GM12878 (cell line): ENCODE measurements around the gene DHX57. TPM values are rescaled to one million over a fixed set of nuclear protein-coding genes. Genes with fewer than 3 reads are reported as not detected.

ENCODE experiments used
- ATAC-seq: fragments of 200-7000 bp; cut with Tn5 transposase; 3 replicates; pipeline ENCODE4 v1.9.1; 2020; ENCODE audit warnings: mild to moderate bottlenecking, moderate library complexity
- BruUV-seq: library from RNA; stranded (reverse); fragments of 400-500 nt; replicated peaks from 2 replicates; lab custom pipeline; 2021; lab: Mats Ljungman, UMichigan
- CTCF ChIA-PET: fragments of 300-600 bp; sonication (Branson Sonifier 250); formaldehyde crosslinking; extraction: SDS; loops from one replicate; lab custom pipeline; 2021; ENCODE audit warnings: inconsistent platforms; lab: Yijun Ruan, JAX
- POLR2A ChIA-PET: fragments of 350-600 bp; formaldehyde crosslinking; extraction: SDS; loops from one replicate; lab custom pipeline; 2021; ENCODE audit warnings: inconsistent platforms; lab: Charles Lee
- RAD21 ChIA-PET: fragments of 300-600 bp; sonication (Branson Sonifier 250); formaldehyde crosslinking; loops from one replicate; lab custom pipeline; 2023; ENCODE audit warnings: antibody characterized with exemption; ENCODE audit not compliant: unreplicated experiment; lab: Charles Lee
- SMC1A ChIA-PET: fragments of 300-600 bp; sonication (Branson Sonifier 250); formaldehyde crosslinking; loops from one replicate; lab custom pipeline; 2023; ENCODE audit not compliant: unreplicated experiment, uncharacterized antibody; lab: Charles Lee
- DNase-seq: peaks from one replicate; pipeline ENCODE4 v3.0.0-alpha.2; 2011; ENCODE audit warnings: low read depth, low spot score
- FAIRE-seq: peaks from 3 replicates; lab custom pipeline; 2011; peaks lifted over from hg19 to GRCh38; lab: Jason Lieb, UNC
- H2AFZ ChIP-seq: 2 replicates; pipeline ENCODE4 v1.6.0; 2011; ENCODE audit warnings: low read depth, low read length, control low read depth; ENCODE audit not compliant: control insufficient read depth
- H3K27ac ChIP-seq: 2 replicates; pipeline ENCODE4 v1.5.1; 2011; ENCODE audit warnings: control low read depth; ENCODE audit not compliant: control insufficient read depth, insufficient read depth
- H3K27me3 ChIP-seq, 2 experiments: replicated peaks in 1 of 2; 2 replicates each; pipeline versions ENCODE4 v1.6.0 to v1.6.1; 2011; ENCODE audit warnings: low read length in 1 of 2; ENCODE audit not compliant: control insufficient read depth in 2 of 2, insufficient read depth in 2 of 2
- H3K36me3 ChIP-seq, 2 experiments: 2 replicates each; pipeline ENCODE4 v1.5.1; 2011; ENCODE audit warnings: low read length in 1 of 2; ENCODE audit not compliant: control insufficient read depth in 2 of 2, insufficient read depth in 2 of 2
- H3K4me1 ChIP-seq: 2 replicates; pipeline ENCODE4 v1.6.1; 2011; ENCODE audit warnings: mild to moderate bottlenecking, low read length, moderate library complexity, mixed read lengths; ENCODE audit not compliant: control insufficient read depth, insufficient read depth
- H3K4me2 ChIP-seq: 2 replicates; pipeline ENCODE4 v1.6.0; 2011; ENCODE audit warnings: control low read depth; ENCODE audit not compliant: control insufficient read depth, insufficient read depth
- H3K4me3 ChIP-seq: fragments of 200-600 bp; sonication (generic); 2 replicates; pipeline ENCODE4 v1.5.1; 2016
- H3K79me2 ChIP-seq: 2 replicates; pipeline ENCODE4 v1.6.0; 2011; ENCODE audit warnings: low read length; ENCODE audit not compliant: control insufficient read depth, insufficient read depth
- H3K9ac ChIP-seq: 2 replicates; pipeline ENCODE4 v1.8.0; 2011; ENCODE audit warnings: low read length, control low read depth, mixed read lengths; ENCODE audit not compliant: control insufficient read depth, insufficient read depth
- H3K9me3 ChIP-seq: replicated peaks from 3 replicates; pipeline ENCODE4 v1.5.1; 2011; ENCODE audit warnings: mild to moderate bottlenecking, low read length; ENCODE audit not compliant: control insufficient read depth, insufficient read depth
- H4K20me1 ChIP-seq: 2 replicates; pipeline ENCODE4 v1.6.0; 2011; ENCODE audit not compliant: control insufficient read depth, insufficient read depth
- CREB1 ChIP-seq: IDR thresholded peaks from 2 replicates; pipeline ENCODE4 v1.6.1; 2012; ENCODE audit warnings: low read depth, mild to moderate bottlenecking, inconsistent platforms
- FOXM1 ChIP-seq: IDR thresholded peaks from 2 replicates; pipeline ENCODE4 v1.6.1; 2012; ENCODE audit warnings: low read depth, mild to moderate bottlenecking, inconsistent platforms, low read length, moderate library complexity
- IKZF2 ChIP-seq, 2 experiments: fragments of 450-650 bp; IDR thresholded peaks; 2 replicates each; pipeline ENCODE4 v1.6.1; 2017; ENCODE audit warnings: mild to moderate bottlenecking in 2 of 2, moderate library complexity in 2 of 2
- JUNB ChIP-seq: IDR thresholded peaks from 2 replicates; pipeline ENCODE4 v1.6.1; 2016; ENCODE audit warnings: antibody characterized with exemption, mild to moderate bottlenecking
- RUNX3 ChIP-seq: IDR thresholded peaks from 2 replicates; pipeline ENCODE4 v1.6.1; 2012; ENCODE audit warnings: low read length, inconsistent platforms
- SPI1 ChIP-seq: IDR thresholded peaks from 2 replicates; pipeline ENCODE4 v1.6.1; 2011; ENCODE audit warnings: low read depth, mild to moderate bottlenecking, low read length, moderate library complexity, borderline replicate concordance; ENCODE audit not compliant: insufficient read depth
- TAF1 ChIP-seq: IDR thresholded peaks from 2 replicates; pipeline ENCODE4 v1.6.1; 2011; ENCODE audit warnings: mild to moderate bottlenecking, low read depth, low read length, borderline replicate concordance
- WGBS: methylation state at CpG from one replicate; pipeline ENCODE4 v1.1.6; 2016; ENCODE audit warnings: low lambda C conversion rate; ENCODE audit not compliant: insufficient replicate concordance, insufficient coverage; ENCODE audit errors: missing lambda C conversion rate; 5-methylcytosine and 5-hydroxymethylcytosine counted together
- in situ Hi-C: fragments of 300-500 bp; cut with MboI; formaldehyde crosslinking; loops from 9 replicates; pipeline ENCODE4 v1.14.3; 2018; ENCODE audit warnings: mixed read lengths
- intact Hi-C: fragments of 100-400 bp; cut with micrococcal nuclease; formaldehyde crosslinking; loops from one replicate; pipeline ENCODE4 v1.14.2; 2022; ENCODE audit not compliant: unreplicated experiment
- polyA plus RNA-seq, 11 experiments: library from polyadenylated mRNA; depleted of rRNA in 4 of 11; unstranded in 6 of 11; stranded (reverse) in 5 of 11; fragments of >200 nt; fragmentation: Nextera tagmentation in 4 of 11; fragmentation: Illumina TruSeq in 1 of 11; extraction: Ambion mirVana in 4 of 11; extraction: Trizol in 1 of 11; gene quantifications; 1 replicate in 1 of 11; 2 replicates in 10 of 11; pipeline versions ENCODE4 v1.2.1 to v1.2.3, GENCODE V29; 2011 to 2016; ENCODE audit warnings: inconsistent platforms in 2 of 11, missing spikeins in 2 of 11, low read depth in 1 of 11
- total RNA-seq, 4 experiments: library from RNA; depleted of rRNA in 3 of 4; stranded (reverse); fragments of >200 nt in 3 of 4; fragmentation: Illumina TruSeq in 1 of 4; extraction: Trizol in 1 of 4; gene quantifications; 2 replicates each; pipeline versions ENCODE4 v1.2.1 to v1.2.3, GENCODE V29; 2013 to 2021
- TF ChIP-seq, protein P1 (sequence below): fragments of 450-650 bp; IDR thresholded peaks from 2 replicates; pipeline ENCODE4 v1.6.1; 2018; ENCODE audit warnings: borderline replicate concordance, mild to moderate bottlenecking; ENCODE audit not compliant: partially characterized antibody
- TF ChIP-seq, protein P2 (sequence below): fragments of 450-650 bp; IDR thresholded peaks from 2 replicates; pipeline ENCODE4 v1.6.1; 2017; ENCODE audit warnings: mild to moderate bottlenecking, low read depth, inconsistent platforms; ENCODE audit not compliant: poor library complexity, severe bottlenecking
- TF ChIP-seq, protein P3 (sequence below): IDR thresholded peaks from 2 replicates; pipeline ENCODE4 v1.6.1; 2011; ENCODE audit warnings: mild to moderate bottlenecking, low read depth, low read length, moderate library complexity; ENCODE audit not compliant: insufficient replicate concordance

The DHX57 gene
- total and polyA plus RNA-seq, 10 of the 15 experiments (the other 5 are each of a cell fraction or from before 2014, with no cell fraction given) = 6.5 to 18.0 (median 15.8) TPM

DNA sequence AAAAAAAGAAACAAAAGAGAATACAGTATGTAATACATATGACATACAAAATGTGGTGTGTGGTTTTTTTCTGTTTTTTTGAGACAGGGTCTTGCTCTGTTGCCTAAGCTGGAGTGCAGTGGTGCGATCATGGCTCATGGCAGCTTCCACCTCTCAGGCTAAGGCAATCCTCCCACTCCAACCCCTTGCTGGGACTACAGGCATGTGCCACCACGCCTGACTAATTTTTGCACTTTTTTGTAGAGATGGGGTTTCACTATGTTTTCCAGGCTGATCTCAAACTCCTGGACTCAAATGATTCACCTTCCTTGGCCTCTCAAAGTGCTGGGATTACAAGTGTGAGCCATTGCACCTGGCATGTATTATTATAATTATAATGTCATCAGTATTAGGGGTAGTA is 38.9 kb downstream of the DHX57 start:
- FAIRE-seq (no peak), DNase-seq (no peak), ATAC-seq (peak; percentile 18; the same call in 2 of the 3 replicates)
- no TSS peak for BruUV-seq
- H2AFZ ChIP-seq = no peak overlapping the region
- H3K27me3 ChIP-seq = no peaks in the 10 kb centered on the region
- H3K4me2 ChIP-seq = no peak overlapping the region
- SMC1A ChIA-PET = interaction anchor here (4.1 kb wide), 1 partner anchor 254 kb away, joined by 23 read pairs; no protein-coding TSS in a partner anchor
- no peaks in the 10 kb centered on the region for H3K79me2 ChIP-seq
- POLR2A ChIA-PET = interaction anchor here (0.7 kb wide), 1 partner anchor 166 kb away, joined by 6 read pairs; no protein-coding TSS in a partner anchor
- WGBS = 74% methylated on average over 2 of the region's 2 CpGs
- H3K36me3 ChIP-seq = peaks cover 0 to 6% of the 10 kb centered on the region in 2 experiments; a peak in 1 of 4 replicates
- intact Hi-C loops = no loop called here
- H3K9ac ChIP-seq = no peak overlapping the region
- H3K27ac ChIP-seq = no peak overlapping the region
- TF ChIP-seq RUNX3 (peak; percentile 38), FOXM1 (no peak)
- H3K9me3 ChIP-seq = no peaks in the 10 kb centered on the region
- no peaks in the 10 kb centered on the region for H4K20me1 ChIP-seq
- peaks cover 15% of the 10 kb centered on the region for H3K4me1 ChIP-seq
- CTCF ChIA-PET = interaction anchor here (0.6 to 4.0 kb wide), 3 partner anchors 101 to 282 kb away, joined by 4 to 27 read pairs (median 6); no protein-coding TSS in a partner anchor
- in situ Hi-C loops = no loop called here
- RAD21 ChIA-PET = no interaction called here
- no peak overlapping the region for H3K4me3 ChIP-seq

DNA sequence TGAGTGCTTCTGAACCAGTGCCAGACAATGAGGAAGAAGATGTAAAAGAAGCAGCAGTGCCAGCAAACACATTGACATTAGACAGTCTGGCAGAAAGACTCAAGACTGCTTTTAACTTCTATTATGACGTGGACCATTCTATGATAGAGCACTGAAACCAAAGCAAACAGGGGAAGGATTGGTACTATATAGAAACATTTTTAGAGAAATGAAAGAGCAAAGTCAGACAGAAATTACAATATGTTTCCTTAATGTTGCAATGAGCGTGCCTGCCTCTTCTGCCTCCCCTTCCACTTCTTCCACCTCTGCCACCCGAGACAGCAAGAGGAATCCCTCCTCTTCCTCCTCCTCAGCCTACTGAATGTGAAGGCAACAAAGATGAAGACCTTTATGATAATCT is 39.7 kb downstream of the DHX57 start:
- intact Hi-C loops (loop anchor here (1.0 kb wide), 1 partner anchor 255 kb away; no protein-coding TSS in a partner anchor), in situ Hi-C loops (no loop called here)
- RAD21 ChIA-PET = interaction anchor here (1.0 kb wide), 1 partner anchor 92 kb away, joined by 3 read pairs; no protein-coding TSS in a partner anchor
- Histone ChIP-seq H4K20me1 (no peaks in the 10 kb centered on the region), H3K27ac (no peak overlapping the region), H3K27me3 (no peaks in the 10 kb centered on the region), H2AFZ (no peak overlapping the region), H3K9ac (no peak overlapping the region), H3K79me2 (no peaks in the 10 kb centered on the region), H3K4me1 (peaks cover 15% of the 10 kb centered on the region), H3K36me3 (peaks cover 0 to 3% of the 10 kb centered on the region in 2 experiments; a peak in 1 of 4 replicates), H3K9me3 (no peaks in the 10 kb centered on the region), H3K4me3 (no peak overlapping the region), H3K4me2 (no peak overlapping the region)
- no TSS peak for BruUV-seq
- DNase-seq (peak; percentile 47), FAIRE-seq (peak; percentile 79), ATAC-seq (peak; percentile 95)
- CTCF ChIA-PET = interaction anchor here (0.6 to 4.0 kb wide), 8 partner anchors 10 to 473 kb away, joined by 3 to 27 read pairs (median 5); no protein-coding TSS in a partner anchor
- POLR2A ChIA-PET = interaction anchor here (1.0 kb wide), 1 partner anchor 254 kb away, joined by 3 read pairs; no protein-coding TSS in a partner anchor
- SMC1A ChIA-PET = interaction anchor here (4.1 kb wide), 1 partner anchor 254 kb away, joined by 23 read pairs; no protein-coding TSS in a partner anchor
- WGBS = 4% methylated on average over 3 of the region's 3 CpGs
- TF ChIP-seq SPI1 = peak; percentile 34; the same call in 1 of the 2 replicates
- no peak for TF ChIP-seq TAF1
- peak; percentile 60 for TF ChIP-seq JUNB
- TF ChIP-seq, protein P1, sequence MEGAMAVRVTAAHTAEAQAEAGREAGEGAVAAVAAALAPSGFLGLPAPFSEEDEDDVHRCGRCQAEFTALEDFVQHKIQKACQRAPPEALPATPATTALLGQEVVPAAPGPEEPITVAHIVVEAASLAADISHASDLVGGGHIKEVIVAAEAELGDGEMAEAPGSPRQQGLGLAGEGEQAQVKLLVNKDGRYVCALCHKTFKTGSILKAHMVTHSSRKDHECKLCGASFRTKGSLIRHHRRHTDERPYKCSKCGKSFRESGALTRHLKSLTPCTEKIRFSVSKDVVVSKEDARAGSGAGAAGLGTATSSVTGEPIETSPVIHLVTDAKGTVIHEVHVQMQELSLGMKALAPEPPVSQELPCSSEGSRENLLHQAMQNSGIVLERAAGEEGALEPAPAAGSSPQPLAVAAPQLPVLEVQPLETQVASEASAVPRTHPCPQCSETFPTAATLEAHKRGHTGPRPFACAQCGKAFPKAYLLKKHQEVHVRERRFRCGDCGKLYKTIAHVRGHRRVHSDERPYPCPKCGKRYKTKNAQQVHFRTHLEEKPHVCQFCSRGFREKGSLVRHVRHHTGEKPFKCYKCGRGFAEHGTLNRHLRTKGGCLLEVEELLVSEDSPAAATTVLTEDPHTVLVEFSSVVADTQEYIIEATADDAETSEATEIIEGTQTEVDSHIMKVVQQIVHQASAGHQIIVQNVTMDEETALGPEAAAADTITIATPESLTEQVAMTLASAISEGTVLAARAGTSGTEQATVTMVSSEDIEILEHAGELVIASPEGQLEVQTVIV = no peak
- TF ChIP-seq CREB1 = peak; percentile 63
- TF ChIP-seq IKZF2 (IDR thresholded peaks at IDR 0.05) = no peak
- TF ChIP-seq, protein P2, sequence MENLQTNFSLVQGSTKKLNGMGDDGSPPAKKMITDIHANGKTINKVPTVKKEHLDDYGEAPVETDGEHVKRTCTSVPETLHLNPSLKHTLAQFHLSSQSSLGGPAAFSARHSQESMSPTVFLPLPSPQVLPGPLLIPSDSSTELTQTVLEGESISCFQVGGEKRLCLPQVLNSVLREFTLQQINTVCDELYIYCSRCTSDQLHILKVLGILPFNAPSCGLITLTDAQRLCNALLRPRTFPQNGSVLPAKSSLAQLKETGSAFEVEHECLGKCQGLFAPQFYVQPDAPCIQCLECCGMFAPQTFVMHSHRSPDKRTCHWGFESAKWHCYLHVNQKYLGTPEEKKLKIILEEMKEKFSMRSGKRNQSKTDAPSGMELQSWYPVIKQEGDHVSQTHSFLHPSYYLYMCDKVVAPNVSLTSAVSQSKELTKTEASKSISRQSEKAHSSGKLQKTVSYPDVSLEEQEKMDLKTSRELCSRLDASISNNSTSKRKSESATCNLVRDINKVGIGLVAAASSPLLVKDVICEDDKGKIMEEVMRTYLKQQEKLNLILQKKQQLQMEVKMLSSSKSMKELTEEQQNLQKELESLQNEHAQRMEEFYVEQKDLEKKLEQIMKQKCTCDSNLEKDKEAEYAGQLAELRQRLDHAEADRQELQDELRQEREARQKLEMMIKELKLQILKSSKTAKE = peak; percentile 45
- TF ChIP-seq, protein P3, sequence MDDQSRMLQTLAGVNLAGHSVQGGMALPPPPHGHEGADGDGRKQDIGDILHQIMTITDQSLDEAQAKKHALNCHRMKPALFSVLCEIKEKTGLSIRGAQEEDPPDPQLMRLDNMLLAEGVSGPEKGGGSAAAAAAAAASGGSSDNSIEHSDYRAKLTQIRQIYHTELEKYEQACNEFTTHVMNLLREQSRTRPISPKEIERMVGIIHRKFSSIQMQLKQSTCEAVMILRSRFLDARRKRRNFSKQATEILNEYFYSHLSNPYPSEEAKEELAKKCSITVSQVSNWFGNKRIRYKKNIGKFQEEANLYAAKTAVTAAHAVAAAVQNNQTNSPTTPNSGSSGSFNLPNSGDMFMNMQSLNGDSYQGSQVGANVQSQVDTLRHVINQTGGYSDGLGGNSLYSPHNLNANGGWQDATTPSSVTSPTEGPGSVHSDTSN = no peak
